HG03103 (cell line): ENCODE results near the gene CYP21A2.
"Not testable (repeated sequence)": the region's sequence is repeated elsewhere in the genome, so short reads cannot be mapped to it uniquely, and the experiment has no call there.

Experiments
- ATAC-seq: cut with Tn5 transposase; IDR thresholded peaks from one replicate; pipeline ENCODE4 v1.9.1; 2021; ENCODE audit warnings: low read depth; ENCODE audit not compliant: unreplicated experiment

CYP21A2 gene

GRCh38 chr6:32028631-32029030, 9.6 kb upstream of the CYP21A2 start:
- ATAC-seq = not testable (repeated sequence)

- ATAC-seq = not testable (repeated sequence)
These were observed 8.7 kb upstream of the CYP21A2 start for GRCh38 chr6:32029553-32029952.

- ATAC-seq = not testable (repeated sequence)
These were observed 2.8 kb upstream of the CYP21A2 start for GRCh38 chr6:32035283-32036013.

DNA sequence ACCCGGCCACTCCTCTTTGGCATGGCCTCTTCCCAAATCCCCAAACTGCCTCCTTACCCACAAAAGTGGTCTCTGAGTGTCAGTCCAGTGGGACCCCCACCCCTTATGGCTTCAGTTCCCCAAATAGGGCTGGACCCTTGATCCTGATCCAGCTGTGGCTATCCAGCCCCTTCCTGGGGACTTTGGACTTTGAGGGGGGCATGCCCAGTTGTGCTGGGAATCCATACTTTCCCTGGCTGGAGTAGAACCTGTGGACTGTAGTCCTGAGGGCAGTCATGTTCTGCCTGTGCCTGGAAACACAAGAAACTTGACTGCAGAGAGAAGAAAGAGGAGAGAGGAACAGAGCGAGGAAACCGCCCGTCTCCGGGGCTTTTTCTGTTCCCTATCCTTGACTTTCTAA, 1.1 kb upstream of the CYP21A2 start:
- ATAC-seq = not testable (repeated sequence)

GRCh38 chr6:32038878-32039277, 663 bp downstream of the CYP21A2 start:
- not testable (repeated sequence) for ATAC-seq

- not testable (repeated sequence) for ATAC-seq
These were observed 1.4 kb downstream of the CYP21A2 start for GRCh38 chr6:32039321-32040274.

GRCh38 chr6:32040299-32041049, 2.3 kb downstream of the CYP21A2 start:
- not testable (repeated sequence) for ATAC-seq

DNA sequence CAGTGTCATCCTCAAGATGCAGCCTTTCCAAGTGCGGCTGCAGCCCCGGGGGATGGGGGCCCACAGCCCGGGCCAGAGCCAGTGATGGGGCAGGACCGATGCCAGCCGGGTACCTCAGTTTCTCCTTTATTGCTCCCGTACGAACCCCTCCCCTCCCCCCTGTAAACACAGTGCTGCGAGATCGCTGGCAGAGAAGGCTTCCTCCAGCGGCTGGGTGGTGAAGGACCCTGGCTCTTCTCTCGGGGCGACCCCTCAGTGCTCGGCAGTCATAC, 2.8 kb downstream of the CYP21A2 start:
- not testable (repeated sequence) for ATAC-seq

DNA sequence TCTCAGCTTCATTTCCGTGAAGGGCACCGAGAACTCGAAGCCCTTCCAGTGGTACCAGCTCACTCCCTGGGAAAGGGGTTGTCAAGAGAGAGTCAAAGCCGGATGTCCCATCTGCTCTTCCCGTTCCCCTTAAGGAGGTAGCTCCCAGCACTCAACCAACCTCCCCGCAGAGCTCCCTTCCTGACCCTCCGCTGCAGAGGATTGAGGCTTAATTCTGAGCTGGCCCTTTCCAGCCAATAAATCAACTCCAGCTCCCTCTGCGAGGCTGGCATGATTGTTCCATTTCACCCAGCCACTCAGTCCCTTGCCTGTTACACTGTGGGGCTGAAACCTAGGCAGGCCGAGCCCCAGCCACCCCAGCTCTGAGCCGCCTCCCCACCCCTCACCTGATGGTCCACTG, 3.2 kb downstream of the CYP21A2 start:
- not testable (repeated sequence) for ATAC-seq

GRCh38 chr6:32042276-32042675, 4.1 kb downstream of the CYP21A2 start:
- not testable (repeated sequence) for ATAC-seq

GRCh38 chr6:32043589-32044380, 5.6 kb downstream of the CYP21A2 start:
- not testable (repeated sequence) for ATAC-seq

GRCh38 chr6:32044916-32045315, 6.7 kb downstream of the CYP21A2 start:
- ATAC-seq = not testable (repeated sequence)

GRCh38 chr6:32045811-32046449, 7.7 kb downstream of the CYP21A2 start:
- no peak for ATAC-seq

- no peak for ATAC-seq
These were observed 8.4 kb downstream of the CYP21A2 start for GRCh38 chr6:32046450-32047083.

- no peak for ATAC-seq
These were observed 8.9 kb downstream of the CYP21A2 start for GRCh38 chr6:32047084-32047478.

- ATAC-seq = no peak
These were observed 9.3 kb downstream of the CYP21A2 start for GRCh38 chr6:32047539-32047854.

DNA sequence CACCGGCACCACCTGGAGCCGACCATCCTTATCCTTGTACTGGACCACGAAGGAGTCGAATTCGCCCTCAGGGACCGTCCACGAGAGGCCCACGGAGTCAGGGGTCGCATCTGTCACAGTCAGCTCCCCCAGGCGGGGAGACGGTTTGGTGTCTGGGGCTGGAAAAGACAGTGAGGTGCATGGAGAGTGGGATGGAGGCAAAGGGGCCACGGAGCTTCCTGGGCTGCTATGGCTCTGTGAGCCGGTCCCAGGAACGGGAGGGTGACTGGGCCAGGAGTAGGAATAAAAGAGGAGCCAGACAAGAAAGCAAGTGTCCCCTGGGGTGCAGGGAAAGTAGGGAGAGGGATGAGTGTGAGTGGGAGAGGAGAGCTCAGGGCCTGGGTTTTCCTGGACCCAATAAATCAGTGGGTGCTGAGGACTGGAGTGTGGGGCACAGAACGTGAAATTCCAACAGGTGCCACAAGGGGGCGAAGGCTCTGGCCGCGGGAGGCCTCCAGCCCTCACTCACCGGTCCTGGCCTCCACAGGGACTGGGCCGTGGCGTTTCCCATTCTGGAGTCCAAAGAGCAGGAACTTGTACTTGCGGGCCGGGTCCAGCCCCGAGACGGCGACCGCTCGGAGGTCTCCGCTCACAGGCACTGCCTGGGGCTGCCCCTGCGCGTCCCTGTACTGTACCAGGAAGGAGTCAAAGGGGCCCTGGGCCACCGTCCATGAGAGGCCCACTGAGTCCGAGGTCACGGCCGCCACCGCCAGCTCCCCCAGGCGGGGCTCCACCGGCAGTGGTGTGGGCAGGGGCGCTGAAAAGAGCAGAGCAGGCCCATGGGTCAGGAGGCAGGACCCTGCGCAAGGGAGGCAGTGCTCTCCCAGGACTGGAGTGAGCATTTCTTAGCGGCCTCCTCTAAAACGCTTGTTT, 9.9 kb downstream of the CYP21A2 start:
- ATAC-seq = no peak

GRCh38 chr6:32049149-32049548, 10.9 kb downstream of the CYP21A2 start:
- ATAC-seq = not testable (repeated sequence)
